ENCODE results near the gene DNASE1L3. TPM values are rescaled to one million over a fixed set of nuclear protein-coding genes. Genes with fewer than 3 reads are reported as not detected.

Gene DNASE1L3
- total RNA-seq, 4 donors from 2014 or later = 0.80 to 2.9 (median 2.2) TPM; not detected in 1

GRCh38 chr3:58209933-58210332, 839 bp downstream of the DNASE1L3 start:
- Histone ChIP-seq H3K4me1 (peaks cover 0 to 3% (median 0%) of the 10 kb centered on the region in 4 donors), H3K4me3 (no peak overlapping the region), H3K36me3 (no peaks in the 10 kb centered on the region), H3K27me3 (no peaks in the 10 kb centered on the region), H3K27ac (replicated peaks in 1 of 4) (no peak overlapping the region), H3K9me3 (no peaks in the 10 kb centered on the region)
- TF ChIP-seq POLR2A (IDR thresholded peaks at IDR 0.05; ENCODE audit: low read depth) = no peak
- no peak for TF ChIP-seq CTCF (IDR thresholded peaks at IDR 0.05)
- no peak for TF ChIP-seq EP300 (IDR thresholded peaks at IDR 0.05)
- TF ChIP-seq POLR2AphosphoS5 (IDR thresholded peaks at IDR 0.05) = no peak
- no peak for DNase-seq (ENCODE audit: extremely low spot score)
- intact Hi-C loops (cut with DNase I) = no loop called here
- WGBS = 62% methylated on average over 3 of the region's 3 CpGs

DNA sequence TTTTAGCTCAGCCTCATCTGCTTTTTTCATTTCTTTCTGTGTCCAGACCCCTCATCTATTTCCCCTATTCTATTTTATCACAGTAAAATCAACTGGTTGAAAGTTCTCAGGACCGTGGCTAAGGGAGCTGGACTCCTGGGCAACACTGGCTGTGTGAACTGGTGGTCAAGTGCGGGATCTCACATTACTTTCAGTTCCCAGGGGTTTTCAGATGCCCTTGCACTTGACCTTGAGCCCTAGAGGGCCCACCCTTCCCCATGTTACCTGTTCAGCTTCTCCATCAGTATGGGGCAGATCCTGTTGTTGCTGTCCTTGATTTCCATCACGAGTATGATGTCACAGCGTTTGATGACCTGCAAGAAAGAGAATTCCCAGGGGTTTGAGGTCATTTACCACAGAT, 2.8 kb downstream of the DNASE1L3 start:
- Histone ChIP-seq H3K27me3 (no peaks in the 10 kb centered on the region), H3K9me3 (no peaks in the 10 kb centered on the region), H3K36me3 (no peaks in the 10 kb centered on the region), H3K27ac (replicated peaks in 1 of 4) (no peak overlapping the region), H3K4me1 (no peaks in the 10 kb centered on the region), H3K4me3 (no peak overlapping the region)
- intact Hi-C loops (cut with DNase I) = no loop called here
- 90% methylated on average over 4 of the region's 4 CpGs for WGBS
- no peak for DNase-seq (ENCODE audit: extremely low spot score)
- TF ChIP-seq EP300 (IDR thresholded peaks at IDR 0.05) (no peak), CTCF (IDR thresholded peaks at IDR 0.05) (no peak), POLR2A (IDR thresholded peaks at IDR 0.05; ENCODE audit: low read depth) (no peak), POLR2AphosphoS5 (IDR thresholded peaks at IDR 0.05) (no peak)

DNA sequence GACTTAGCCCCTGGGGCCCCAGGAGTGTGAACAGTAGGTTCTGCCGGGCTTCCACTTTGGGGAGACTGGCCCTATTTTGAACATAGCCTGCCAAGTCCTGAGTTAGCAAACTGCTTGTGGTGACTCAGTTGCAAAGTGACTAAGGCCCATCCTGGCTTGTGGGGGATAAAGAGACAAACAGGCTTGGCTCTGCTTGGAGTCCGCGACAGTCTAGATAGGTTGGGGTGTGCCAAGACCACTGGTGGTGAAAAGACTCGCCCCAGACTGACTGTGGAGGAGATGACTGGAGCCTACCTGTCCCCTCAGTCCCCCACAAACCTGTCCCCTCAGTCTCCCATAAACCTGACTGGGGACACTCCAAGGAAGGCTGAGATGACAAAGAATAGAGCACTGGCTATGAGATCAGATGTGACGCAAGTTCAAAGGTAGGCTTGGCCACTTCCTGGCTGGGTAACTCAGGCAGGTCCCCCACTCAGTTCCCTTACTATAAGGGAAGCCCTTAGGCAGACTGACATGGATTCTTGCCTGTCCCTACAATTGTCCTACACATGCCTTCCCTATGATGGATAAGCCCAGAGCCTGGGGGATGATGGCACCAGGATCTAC, 4.3 kb downstream of the DNASE1L3 start:
- Histone ChIP-seq H3K4me1 (peaks cover 0 to 3% (median 0%) of the 10 kb centered on the region in 4 donors), H3K36me3 (no peaks in the 10 kb centered on the region), H3K27me3 (no peaks in the 10 kb centered on the region), H3K27ac (replicated peaks in 1 of 4) (no peak overlapping the region), H3K9me3 (no peaks in the 10 kb centered on the region), H3K4me3 (no peak overlapping the region)
- intact Hi-C loops (cut with DNase I) = no loop called here
- 91% methylated on average over 4 of the region's 5 CpGs for WGBS
- TF ChIP-seq POLR2AphosphoS5 (IDR thresholded peaks at IDR 0.05) = no peak
- TF ChIP-seq CTCF (IDR thresholded peaks at IDR 0.05) = no peak
- no peak for TF ChIP-seq EP300 (IDR thresholded peaks at IDR 0.05)
- TF ChIP-seq POLR2A (IDR thresholded peaks at IDR 0.05; ENCODE audit: low read depth) = no peak
- DNase-seq (ENCODE audit: extremely low spot score) = no peak

- DNase-seq (ENCODE audit: extremely low spot score) = no peak
- no peak for TF ChIP-seq POLR2AphosphoS5 (IDR thresholded peaks at IDR 0.05)
- no peak for TF ChIP-seq CTCF (IDR thresholded peaks at IDR 0.05)
- TF ChIP-seq EP300 (IDR thresholded peaks at IDR 0.05) = no peak
- WGBS = 83% methylated on average over 4 of the region's 4 CpGs
- Histone ChIP-seq H3K9me3 (no peaks in the 10 kb centered on the region), H3K4me1 (peaks cover 0 to 8% (median under 1%) of the 10 kb centered on the region in 4 donors), H3K36me3 (no peaks in the 10 kb centered on the region), H3K27ac (replicated peaks in 1 of 4) (no peak overlapping the region), H3K27me3 (no peaks in the 10 kb centered on the region), H3K4me3 (no peak overlapping the region)
- intact Hi-C loops (cut with DNase I) = no loop called here
These were observed 4.8 kb downstream of the DNASE1L3 start for GRCh38 chr3:58205981-58206380.

GRCh38 chr3:58204720-58205119, 6.1 kb downstream of the DNASE1L3 start:
- no peaks in the 10 kb centered on the region for H3K36me3 ChIP-seq
- peaks cover 0 to 13% (median 3%) of the 10 kb centered on the region in 4 donors for H3K4me1 ChIP-seq
- no peaks in the 10 kb centered on the region for H3K27me3 ChIP-seq
- TF ChIP-seq POLR2A (IDR thresholded peaks at IDR 0.05; ENCODE audit: low read depth) = no peak
- no peak for TF ChIP-seq EP300 (IDR thresholded peaks at IDR 0.05)
- no peak for TF ChIP-seq POLR2AphosphoS5 (IDR thresholded peaks at IDR 0.05)
- DNase-seq (ENCODE audit: extremely low spot score) = no peak
- H3K9me3 ChIP-seq = no peaks in the 10 kb centered on the region
- no peak overlapping the region for H3K27ac ChIP-seq (replicated peaks in 1 of 4)
- intact Hi-C loops (cut with DNase I) = no loop called here
- H3K4me3 ChIP-seq = no peak overlapping the region
- WGBS = 88% methylated on average over 4 of the region's 4 CpGs

Data from esophagus muscularis mucosa (tissue), 4 donors.